Measurements from ENCODE around the gene KDSR.

GRCh38 chr18:63394954-63395353 is 27.9 kb upstream of the KDSR start:
- TF ChIP-seq CTCF (IDR thresholded peaks at IDR 0.05) (no peak), POLR2A (IDR thresholded peaks at IDR 0.05) (no peak)
